ENCODE measurements around the gene METRNL. TPM values are rescaled to one million over a fixed set of nuclear protein-coding genes. Genes with fewer than 3 reads are reported as not detected.

Gene METRNL
- total RNA-seq, 2 experiments from 2014 or later, result 16.9 to 23.3 TPM

- no peak for DNase-seq (ENCODE audit: low spot score)
- CTCF ChIA-PET (ENCODE audit: unreplicated experiment), result no interaction called here
- H3K36me3 ChIP-seq (ENCODE audit: insufficient read depth, low read length), result no peaks in the 10 kb centered on the region
- TF ChIP-seq CTCF (conservative IDR thresholded peaks at IDR 0.05; ENCODE audit: low read length) (no peak), EZH2phosphoT487 (IDR thresholded peaks at IDR 0.05; ENCODE audit: borderline replicate concordance, low read depth, low read length) (no peak)
- peak overlapping the region; percentile 52 for H3K4me2 ChIP-seq (ENCODE audit: low read length)
- H3K9me3 ChIP-seq (ENCODE audit: low read length), result no peaks in the 10 kb centered on the region
- no peaks in the 10 kb centered on the region for H3K9me2 ChIP-seq (ENCODE audit: insufficient read depth, low read length)
- POLR2A ChIA-PET, result no interaction called here
- H2AFZ ChIP-seq (ENCODE audit: low read length), result no peak overlapping the region
- intact Hi-C loops (cut with micrococcal nuclease; ENCODE audit: unreplicated experiment), result no loop called here
- H3K4me3 ChIP-seq (ENCODE audit: low read depth, low read length, poor library complexity, severe bottlenecking), result no peak overlapping the region
- H3K79me2 ChIP-seq (ENCODE audit: insufficient read depth, low read depth, low read length), result no peaks in the 10 kb centered on the region
- no TSS peak for BruUV-seq (replicated peaks)
- H3K27ac ChIP-seq (ENCODE audit: low read depth, low read length, poor library complexity, severe bottlenecking), result no peak overlapping the region
- no peaks in the 10 kb centered on the region for H4K20me1 ChIP-seq (ENCODE audit: insufficient read depth, low read length)
- peaks cover 35% of the 10 kb centered on the region for H3K4me1 ChIP-seq (ENCODE audit: insufficient read depth, low read length, poor library complexity, severe bottlenecking)
These were observed 19.7 kb downstream of the METRNL start for GRCh38 chr17:83099086-83099555.

GRCh38 chr17:83099570-83100181, 20.3 kb downstream of the METRNL start:
- POLR2A ChIA-PET, result no interaction called here
- DNase-seq (ENCODE audit: low spot score), result no peak
- BruUV-seq (replicated peaks), result no TSS peak
- TF ChIP-seq EZH2phosphoT487 (IDR thresholded peaks at IDR 0.05; ENCODE audit: borderline replicate concordance, low read depth, low read length) (no peak), CTCF (conservative IDR thresholded peaks at IDR 0.05; ENCODE audit: low read length) (no peak)
- CTCF ChIA-PET (ENCODE audit: unreplicated experiment), result no interaction called here
- Histone ChIP-seq H3K4me2 (ENCODE audit: low read length) (peak overlapping the region; percentile 52), H3K36me3 (ENCODE audit: insufficient read depth, low read length) (no peaks in the 10 kb centered on the region), H3K9me2 (ENCODE audit: insufficient read depth, low read length) (no peaks in the 10 kb centered on the region), H3K79me2 (ENCODE audit: insufficient read depth, low read depth, low read length) (no peaks in the 10 kb centered on the region), H2AFZ (ENCODE audit: low read length) (no peak overlapping the region), H3K4me3 (ENCODE audit: low read depth, low read length, poor library complexity, severe bottlenecking) (no peak overlapping the region), H3K4me1 (ENCODE audit: insufficient read depth, low read length, poor library complexity, severe bottlenecking) (peaks cover 35% of the 10 kb centered on the region), H3K27ac (ENCODE audit: low read depth, low read length, poor library complexity, severe bottlenecking) (no peak overlapping the region), H4K20me1 (ENCODE audit: insufficient read depth, low read length) (no peaks in the 10 kb centered on the region), H3K9me3 (ENCODE audit: low read length) (no peaks in the 10 kb centered on the region)
- intact Hi-C loops (cut with micrococcal nuclease; ENCODE audit: unreplicated experiment), result loop anchor here (2.0 to 5.0 kb wide), 4 partner anchors 19 to 422 kb away; no protein-coding TSS in a partner anchor

GRCh38 chr17:83100220-83100852, 20.9 kb downstream of the METRNL start:
- Histone ChIP-seq H3K4me2 (ENCODE audit: low read length) (peak overlapping the region; percentile 61), H3K9me2 (ENCODE audit: insufficient read depth, low read length) (no peaks in the 10 kb centered on the region), H4K20me1 (ENCODE audit: insufficient read depth, low read length) (no peaks in the 10 kb centered on the region), H3K4me1 (ENCODE audit: insufficient read depth, low read length, poor library complexity, severe bottlenecking) (peaks cover 35% of the 10 kb centered on the region), H3K4me3 (ENCODE audit: low read depth, low read length, poor library complexity, severe bottlenecking) (no peak overlapping the region), H3K79me2 (ENCODE audit: insufficient read depth, low read depth, low read length) (no peaks in the 10 kb centered on the region), H3K9me3 (ENCODE audit: low read length) (no peaks in the 10 kb centered on the region), H2AFZ (ENCODE audit: low read length) (no peak overlapping the region), H3K36me3 (ENCODE audit: insufficient read depth, low read length) (no peaks in the 10 kb centered on the region), H3K27ac (ENCODE audit: low read depth, low read length, poor library complexity, severe bottlenecking) (no peak overlapping the region)
- DNase-seq (ENCODE audit: low spot score), result no peak
- BruUV-seq (replicated peaks), result no TSS peak
- ChIA-PET POLR2A (no interaction called here), CTCF (ENCODE audit: unreplicated experiment) (no interaction called here)
- TF ChIP-seq CTCF (conservative IDR thresholded peaks at IDR 0.05; ENCODE audit: low read length), result no peak
- peak; percentile 83; the same call in 1 of the 2 replicates for TF ChIP-seq EZH2phosphoT487 (IDR thresholded peaks at IDR 0.05; ENCODE audit: borderline replicate concordance, low read depth, low read length)
- intact Hi-C loops (cut with micrococcal nuclease; ENCODE audit: unreplicated experiment), result loop anchor here (2.0 to 5.0 kb wide), 4 partner anchors 20 to 423 kb away; no protein-coding TSS in a partner anchor

Data from OCI-LY7 (cell line).